ENCODE measurements around the gene PGRMC1.

PGRMC1 gene

DNA sequence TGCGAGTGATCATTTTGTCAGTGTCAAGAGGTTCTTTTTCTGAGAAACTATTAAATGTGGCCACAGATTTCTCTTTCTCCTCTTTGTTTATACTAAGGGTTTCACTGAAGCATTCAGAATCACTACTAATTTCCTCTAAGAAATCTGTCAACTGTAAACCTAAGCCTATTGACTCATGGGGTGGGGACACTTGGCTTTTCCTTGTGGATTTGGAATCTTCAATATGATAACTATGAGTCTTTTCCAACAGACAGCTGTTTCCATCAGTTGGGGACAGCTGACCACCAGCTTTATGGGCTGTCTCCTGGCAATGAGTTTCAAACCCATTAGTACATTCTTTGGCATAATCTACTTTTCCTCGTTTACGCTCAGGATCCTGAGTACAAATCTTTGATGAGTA lies 13.8 kb downstream of the PGRMC1 start:
- Histone ChIP-seq H3K18ac (ENCODE audit: low read depth in 1 of 2, low read length in 2 of 2) (no peak overlapping the region), H3K27ac (ENCODE audit: low read length, poor library complexity, severe bottlenecking) (no peak overlapping the region), H2AK5ac (ENCODE audit: low read length, severe bottlenecking) (no peak overlapping the region), H3K27me3 (ENCODE audit: control insufficient read depth in 1 of 2, insufficient read depth in 1 of 2, low read length in 2 of 2) (peaks cover 0 to 2% of the 10 kb centered on the region in 2 experiments), H3K9ac (ENCODE audit: low read length) (no peak overlapping the region), H2BK15ac (ENCODE audit: low read depth, poor library complexity, severe bottlenecking) (no peak overlapping the region), H2AFZ (ENCODE audit: low read depth, low read length) (no peak overlapping the region), H3K9me3 (ENCODE audit: control insufficient read depth, low read length) (no peaks in the 10 kb centered on the region), H3K23ac (ENCODE audit: low read length in 2 of 2) (no peak overlapping the region), H2BK120ac (ENCODE audit: low read depth, low read length) (no peak overlapping the region), H4K91ac (ENCODE audit: low read length) (no peak overlapping the region), H3K4me1 (ENCODE audit: control insufficient read depth, insufficient read depth, low read depth, low read length) (no peaks in the 10 kb centered on the region), H3K36me3 (ENCODE audit: control insufficient read depth in 1 of 2, insufficient read depth in 2 of 2, low read depth in 1 of 2, low read length in 2 of 2) (peaks cover 3 to 20% of the 10 kb centered on the region in 2 experiments), H3K79me1 (replicated peaks; ENCODE audit: low read length, poor library complexity, severe bottlenecking) (peaks cover 1% of the 10 kb centered on the region), H3K4ac (ENCODE audit: low read depth in 1 of 2, low read length in 2 of 2) (no peak overlapping the region), H2BK5ac (ENCODE audit: low read depth, low read length, poor library complexity, severe bottlenecking) (no peak overlapping the region), H3K4me3 (ENCODE audit: insufficient read depth in 1 of 2, low read depth in 1 of 2, low read length in 2 of 2) (no peak overlapping the region), H4K8ac (ENCODE audit: low read length) (no peak overlapping the region), H3K4me2 (ENCODE audit: low read length, poor library complexity, severe bottlenecking) (no peak overlapping the region), H3K14ac (ENCODE audit: low read length in 2 of 2) (no peak overlapping the region), H2BK12ac (ENCODE audit: low read length in 2 of 2) (no peak overlapping the region)
- WGBS: 100% methylated on average over 2 of the region's 3 CpGs
- DNase-seq: peak; percentile 10

DNA sequence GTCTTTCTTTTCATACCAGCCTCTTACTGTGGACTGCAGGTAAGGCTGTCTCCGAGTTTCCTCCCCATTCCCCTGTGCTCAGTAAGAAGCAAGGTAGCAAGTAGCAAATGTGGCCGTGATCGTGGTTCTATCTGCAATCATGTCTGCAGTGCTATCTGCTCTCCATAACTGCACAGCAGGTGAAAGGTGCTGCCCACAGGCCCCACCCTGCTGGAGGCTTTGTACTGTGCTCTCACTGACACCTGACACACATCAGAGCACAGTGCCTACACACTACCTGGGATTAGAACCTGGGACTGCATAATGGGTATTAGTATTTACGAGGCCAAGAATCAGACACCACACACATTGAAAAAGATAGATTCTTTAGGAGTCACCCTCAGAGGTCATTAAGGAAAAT lies 15.3 kb downstream of the PGRMC1 start:
- Histone ChIP-seq H3K27ac (ENCODE audit: low read length, poor library complexity, severe bottlenecking) (no peak overlapping the region), H3K9me3 (ENCODE audit: control insufficient read depth, low read length) (no peaks in the 10 kb centered on the region), H3K18ac (ENCODE audit: low read depth in 1 of 2, low read length in 2 of 2) (no peak overlapping the region), H3K4me1 (ENCODE audit: control insufficient read depth, insufficient read depth, low read depth, low read length) (no peaks in the 10 kb centered on the region), H2BK120ac (ENCODE audit: low read depth, low read length) (no peak overlapping the region), H2BK5ac (ENCODE audit: low read depth, low read length, poor library complexity, severe bottlenecking) (no peak overlapping the region), H3K14ac (ENCODE audit: low read length in 2 of 2) (no peak overlapping the region), H3K27me3 (ENCODE audit: control insufficient read depth in 1 of 2, insufficient read depth in 1 of 2, low read length in 2 of 2) (no peaks in the 10 kb centered on the region), H2BK15ac (ENCODE audit: low read depth, poor library complexity, severe bottlenecking) (no peak overlapping the region), H3K79me1 (replicated peaks; ENCODE audit: low read length, poor library complexity, severe bottlenecking) (no peaks in the 10 kb centered on the region), H3K23ac (ENCODE audit: low read length in 2 of 2) (no peak overlapping the region), H4K91ac (ENCODE audit: low read length) (no peak overlapping the region), H2AK5ac (ENCODE audit: low read length, severe bottlenecking) (no peak overlapping the region), H3K4me3 (ENCODE audit: insufficient read depth in 1 of 2, low read depth in 1 of 2, low read length in 2 of 2) (no peak overlapping the region), H3K9ac (ENCODE audit: low read length) (no peak overlapping the region), H3K4me2 (ENCODE audit: low read length, poor library complexity, severe bottlenecking) (no peak overlapping the region), H3K4ac (ENCODE audit: low read depth in 1 of 2, low read length in 2 of 2) (no peak overlapping the region), H3K36me3 (ENCODE audit: control insufficient read depth in 1 of 2, insufficient read depth in 2 of 2, low read depth in 1 of 2, low read length in 2 of 2) (peaks cover 0 to 5% of the 10 kb centered on the region in 2 experiments), H2AFZ (ENCODE audit: low read depth, low read length) (no peak overlapping the region), H4K8ac (ENCODE audit: low read length) (no peak overlapping the region), H2BK12ac (ENCODE audit: low read length in 2 of 2) (no peak overlapping the region)
- DNase-seq: no peak
- 100% methylated on average over 2 of the region's 4 CpGs for WGBS

GRCh38 chrX:119252716-119253115 lies 16.6 kb downstream of the PGRMC1 start:
- H3K4ac ChIP-seq (ENCODE audit: low read depth in 1 of 2, low read length in 2 of 2): no peak overlapping the region
- H2BK120ac ChIP-seq (ENCODE audit: low read depth, low read length): no peak overlapping the region
- no peak overlapping the region for H2BK5ac ChIP-seq (ENCODE audit: low read depth, low read length, poor library complexity, severe bottlenecking)
- H3K9ac ChIP-seq (ENCODE audit: low read length): peak overlapping the region; percentile 40
- no peak overlapping the region for H4K8ac ChIP-seq (ENCODE audit: low read length)
- H3K79me1 ChIP-seq (replicated peaks; ENCODE audit: low read length, poor library complexity, severe bottlenecking): no peaks in the 10 kb centered on the region
- no peak overlapping the region for H2BK15ac ChIP-seq (ENCODE audit: low read depth, poor library complexity, severe bottlenecking)
- WGBS: 100% methylated on average over 2 of the region's 2 CpGs
- no peak for DNase-seq
- no peak overlapping the region for H3K27ac ChIP-seq (ENCODE audit: low read length, poor library complexity, severe bottlenecking)
- no peak overlapping the region for H3K14ac ChIP-seq (ENCODE audit: low read length in 2 of 2)
- peaks cover 0 to 6% of the 10 kb centered on the region in 2 experiments for H3K27me3 ChIP-seq (ENCODE audit: control insufficient read depth in 1 of 2, insufficient read depth in 1 of 2, low read length in 2 of 2)
- H3K4me3 ChIP-seq (ENCODE audit: insufficient read depth in 1 of 2, low read depth in 1 of 2, low read length in 2 of 2): no peak overlapping the region
- no peak overlapping the region for H3K23ac ChIP-seq (ENCODE audit: low read length in 2 of 2)
- H3K36me3 ChIP-seq (ENCODE audit: control insufficient read depth in 1 of 2, insufficient read depth in 2 of 2, low read depth in 1 of 2, low read length in 2 of 2): peaks cover 0 to under 1% of the 10 kb centered on the region in 2 experiments
- H3K9me3 ChIP-seq (ENCODE audit: control insufficient read depth, low read length): no peaks in the 10 kb centered on the region
- H4K91ac ChIP-seq (ENCODE audit: low read length): no peak overlapping the region
- no peak overlapping the region for H2BK12ac ChIP-seq (ENCODE audit: low read length in 2 of 2)
- H2AK5ac ChIP-seq (ENCODE audit: low read length, severe bottlenecking): no peak overlapping the region
- H2AFZ ChIP-seq (ENCODE audit: low read depth, low read length): no peak overlapping the region
- H3K18ac ChIP-seq (ENCODE audit: low read depth in 1 of 2, low read length in 2 of 2): no peak overlapping the region
- H3K4me1 ChIP-seq (ENCODE audit: control insufficient read depth, insufficient read depth, low read depth, low read length): no peaks in the 10 kb centered on the region
- H3K4me2 ChIP-seq (ENCODE audit: low read length, poor library complexity, severe bottlenecking): no peak overlapping the region

DNA sequence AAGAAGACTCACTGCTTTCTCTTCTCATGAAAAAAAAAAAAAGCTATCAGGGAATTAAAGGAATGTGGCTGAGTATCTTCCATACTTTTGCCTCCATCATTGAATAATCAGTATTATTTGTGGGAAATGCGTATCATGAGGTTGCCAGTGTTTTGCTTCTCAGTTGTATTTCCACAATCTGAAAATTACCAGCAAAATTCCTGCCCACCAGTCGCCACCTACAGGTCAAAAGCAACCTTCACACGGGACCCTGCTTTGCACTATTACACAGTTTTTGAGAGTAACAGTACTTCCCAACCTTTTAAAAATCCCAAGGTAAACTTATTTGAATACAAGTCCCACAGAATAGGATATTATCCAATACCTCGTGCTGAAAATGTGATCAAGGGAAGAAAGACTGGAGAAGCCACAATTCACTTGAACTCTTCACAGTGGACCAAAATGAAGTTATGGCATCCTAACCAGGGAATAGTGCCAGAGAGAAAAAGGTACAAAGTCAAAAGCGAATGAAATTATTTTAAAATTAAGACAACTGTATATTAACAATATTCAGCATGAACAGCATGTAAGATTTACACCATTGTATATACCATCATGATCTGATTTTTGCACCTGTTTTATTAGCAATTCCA lies 30.4 kb downstream of the PGRMC1 start:
- Histone ChIP-seq H3K18ac (ENCODE audit: low read depth in 1 of 2, low read length in 2 of 2) (no peak overlapping the region), H2BK5ac (ENCODE audit: low read depth, low read length, poor library complexity, severe bottlenecking) (no peak overlapping the region), H4K91ac (ENCODE audit: low read length) (no peak overlapping the region), H2AFZ (ENCODE audit: low read depth, low read length) (no peak overlapping the region), H3K9me3 (ENCODE audit: control insufficient read depth, low read length) (no peaks in the 10 kb centered on the region), H3K36me3 (ENCODE audit: control insufficient read depth in 1 of 2, insufficient read depth in 2 of 2, low read depth in 1 of 2, low read length in 2 of 2) (no peaks in the 10 kb centered on the region), H3K4me2 (ENCODE audit: low read length, poor library complexity, severe bottlenecking) (no peak overlapping the region), H3K14ac (ENCODE audit: low read length in 2 of 2) (no peak overlapping the region), H3K79me1 (replicated peaks; ENCODE audit: low read length, poor library complexity, severe bottlenecking) (no peaks in the 10 kb centered on the region), H4K8ac (ENCODE audit: low read length) (no peak overlapping the region), H3K27me3 (ENCODE audit: control insufficient read depth in 1 of 2, insufficient read depth in 1 of 2, low read length in 2 of 2) (peaks cover 0 to 27% of the 10 kb centered on the region in 2 experiments), H3K27ac (ENCODE audit: low read length, poor library complexity, severe bottlenecking) (no peak overlapping the region), H3K23ac (ENCODE audit: low read length in 2 of 2) (no peak overlapping the region), H3K4ac (ENCODE audit: low read depth in 1 of 2, low read length in 2 of 2) (no peak overlapping the region), H3K9ac (ENCODE audit: low read length) (no peak overlapping the region), H3K4me1 (ENCODE audit: control insufficient read depth, insufficient read depth, low read depth, low read length) (no peaks in the 10 kb centered on the region), H2BK120ac (ENCODE audit: low read depth, low read length) (no peak overlapping the region), H2AK5ac (ENCODE audit: low read length, severe bottlenecking) (no peak overlapping the region), H2BK12ac (ENCODE audit: low read length in 2 of 2) (no peak overlapping the region), H3K4me3 (ENCODE audit: insufficient read depth in 1 of 2, low read depth in 1 of 2, low read length in 2 of 2) (no peak overlapping the region), H2BK15ac (ENCODE audit: low read depth, poor library complexity, severe bottlenecking) (no peak overlapping the region)
- WGBS: 21% methylated on average over 4 of the region's 5 CpGs
- DNase-seq: peak; percentile 10
